WTC11 (cell line): ENCODE measurements around the gene BCLAF1. TPM values are rescaled to one million over a fixed set of nuclear protein-coding genes. Genes with fewer than 3 reads are reported as not detected.

Experiments
- ATAC-seq: fragments of 200-7000 bp; cut with Tn5 transposase; 2 replicates; pipeline ENCODE4 v1.10.0; 2021; ENCODE audit warnings: mild to moderate bottlenecking, moderate library complexity
- CTCF ChIA-PET: fragments of 300-600 bp; sonication (Branson Sonifier 250); formaldehyde crosslinking; loops from one replicate; lab custom pipeline; 2021; ENCODE audit warnings: antibody characterized with exemption; lab: Charles Lee
- POLR2A ChIA-PET: fragments of 350-600 bp; sonication (Branson Sonifier 250); formaldehyde crosslinking; loops from one replicate; lab custom pipeline; 2021; ENCODE audit warnings: antibody characterized with exemption; lab: Charles Lee
- DNase-seq: peaks from one replicate; pipeline ENCODE4 v3.0.0; 2021; ENCODE audit warnings: low spot score
- H3K27ac Mint-ChIP-seq: 2 replicates; pipeline ENCODE4 v1.8.0; 2021; ENCODE audit warnings: mixed read lengths
- H3K27me3 Mint-ChIP-seq: 2 replicates; pipeline ENCODE4 v1.8.0; 2021; ENCODE audit warnings: low read depth, mild to moderate bottlenecking, moderate library complexity, mixed read lengths
- H3K36me3 Mint-ChIP-seq: 2 replicates; pipeline ENCODE4 v1.8.0; 2021; ENCODE audit warnings: mixed read lengths
- H3K4me1 Mint-ChIP-seq: 2 replicates; pipeline ENCODE4 v1.8.0; 2022; ENCODE audit warnings: mixed read lengths
- H3K4me3 Mint-ChIP-seq: 2 replicates; pipeline ENCODE4 v1.8.0; 2021; ENCODE audit warnings: mild to moderate bottlenecking, moderate library complexity, mixed read lengths
- H3K9me3 Mint-ChIP-seq: 2 replicates; pipeline ENCODE4 v1.8.0; 2021; ENCODE audit warnings: mixed read lengths
- AFF4 ChIP-seq: sonication (generic); formaldehyde crosslinking; IDR thresholded peaks from 2 replicates; pipeline ENCODE4 v1.8.1; 2023; ENCODE audit warnings: mild to moderate bottlenecking, missing genetic modification reagents, borderline replicate concordance
- ARID4B ChIP-seq: sonication (generic); formaldehyde crosslinking; IDR thresholded peaks from 2 replicates; pipeline ENCODE4 v1.8.0; 2023; ENCODE audit warnings: missing genetic modification reagents, mild to moderate bottlenecking, borderline replicate concordance
- CBFB ChIP-seq: sonication (generic); formaldehyde crosslinking; IDR thresholded peaks from 2 replicates; pipeline ENCODE4 v1.8.1; 2022; ENCODE audit warnings: mild to moderate bottlenecking, low read depth, missing genetic modification reagents
- E2F4 ChIP-seq: sonication (generic); formaldehyde crosslinking; IDR thresholded peaks from 2 replicates; pipeline ENCODE4 v1.8.1; 2022; ENCODE audit warnings: low read depth, mild to moderate bottlenecking, moderate library complexity, missing genetic modification reagents, borderline replicate concordance
- EMX1 ChIP-seq: fragments of 250-450 bp; sonication (Bioruptor Pico); IDR thresholded peaks from 2 replicates; pipeline ENCODE4 v1.8.0; 2021; ENCODE audit warnings: mild to moderate bottlenecking
- KAT7 ChIP-seq: sonication (generic); formaldehyde crosslinking; IDR thresholded peaks from 2 replicates; pipeline ENCODE4 v1.8.1; 2023; ENCODE audit warnings: missing genetic modification reagents, mild to moderate bottlenecking, borderline replicate concordance
- MXD4 ChIP-seq: fragments of 250-450 bp; sonication (Bioruptor Pico); IDR thresholded peaks from 2 replicates; pipeline ENCODE4 v1.8.0; 2021; ENCODE audit warnings: mild to moderate bottlenecking, moderate library complexity, borderline replicate concordance
- MYBL2 ChIP-seq: sonication (generic); formaldehyde crosslinking; IDR thresholded peaks from 2 replicates; pipeline ENCODE4 v1.8.1; 2023; ENCODE audit warnings: mild to moderate bottlenecking, moderate library complexity, missing genetic modification reagents
- NFYB ChIP-seq: sonication (generic); formaldehyde crosslinking; conservative IDR thresholded peaks from 2 replicates; pipeline ENCODE4 v1.8.0; 2022; ENCODE audit warnings: low read depth, missing genetic modification reagents
- NR2C2 ChIP-seq: sonication (generic); formaldehyde crosslinking; IDR thresholded peaks from 2 replicates; pipeline ENCODE4 v1.8.0; 2022; ENCODE audit warnings: mild to moderate bottlenecking, missing genetic modification reagents
- PRRX2 ChIP-seq: fragments of 250-450 bp; sonication (Bioruptor Pico); IDR thresholded peaks from 2 replicates; pipeline ENCODE4 v1.8.0; 2021; ENCODE audit warnings: mild to moderate bottlenecking
- RELA ChIP-seq: sonication (generic); formaldehyde crosslinking; IDR thresholded peaks from 2 replicates; pipeline ENCODE4 v1.8.1; 2022; ENCODE audit warnings: missing genetic modification reagents, mild to moderate bottlenecking, borderline replicate concordance
- SOX15 ChIP-seq: fragments of 250-450 bp; sonication (Bioruptor Pico); IDR thresholded peaks from 2 replicates; pipeline ENCODE4 v1.9.0; 2021; ENCODE audit warnings: mild to moderate bottlenecking
- STAT6 ChIP-seq: sonication (generic); formaldehyde crosslinking; conservative IDR thresholded peaks from 2 replicates; pipeline ENCODE4 v1.8.1; 2023; ENCODE audit warnings: mild to moderate bottlenecking, low read depth, missing genetic modification reagents, moderate library complexity
- ZBTB43 ChIP-seq: sonication (generic); formaldehyde crosslinking; IDR thresholded peaks from 2 replicates; pipeline ENCODE4 v1.8.1; 2023; ENCODE audit warnings: mild to moderate bottlenecking, missing genetic modification reagents
- ZNF138 ChIP-seq: sonication (generic); formaldehyde crosslinking; conservative IDR thresholded peaks from 2 replicates; pipeline ENCODE4 v1.8.1; 2022; ENCODE audit warnings: mild to moderate bottlenecking, moderate library complexity, missing genetic modification reagents
- ZNF219 ChIP-seq: sonication (generic); formaldehyde crosslinking; IDR thresholded peaks from 2 replicates; pipeline ENCODE4 v1.8.0; 2023; ENCODE audit warnings: missing genetic modification reagents, mild to moderate bottlenecking, borderline replicate concordance
- ZNF317 ChIP-seq: sonication (generic); formaldehyde crosslinking; IDR thresholded peaks from 2 replicates; pipeline ENCODE4 v1.8.1; 2023; ENCODE audit warnings: low read depth, mild to moderate bottlenecking, moderate library complexity, missing genetic modification reagents, borderline replicate concordance
- ZNF416 ChIP-seq: fragments of 250-450 bp; sonication (Bioruptor Pico); IDR thresholded peaks from 2 replicates; pipeline ENCODE4 v1.9.0; 2021; ENCODE audit warnings: mild to moderate bottlenecking, inconsistent platforms
- ZSCAN18 ChIP-seq: fragments of 250-450 bp; sonication (Bioruptor Pico); IDR thresholded peaks from 2 replicates; pipeline ENCODE4 v2.1.2; 2022; ENCODE audit warnings: mild to moderate bottlenecking, moderate library complexity
- total RNA-seq: library from RNA; stranded (reverse); gene quantifications from 3 replicates; pipeline ENCODE4 v1.2.3, GENCODE V29; 2021

Gene BCLAF1
- total RNA-seq, 1 experiment from 2014 or later, result 184 TPM

GRCh38 chr6:136330634-136331033, 41.0 kb upstream of the BCLAF1 start:
- DNase-seq, result no peak
- Mint-ChIP-seq H3K4me1 (peaks cover 11% of the 10 kb centered on the region; the same call in 1 of the 2 replicates), H3K9me3 (no peaks in the 10 kb centered on the region), H3K27ac (no peak overlapping the region), H3K36me3 (no peaks in the 10 kb centered on the region)
- ChIA-PET CTCF (interaction anchor here (0.7 to 1.8 kb wide), 2 partner anchors 14 to 220 kb away, joined by 3 to 9 read pairs; partner anchors contain the start of gene MAP7), POLR2A (no interaction called here)
- TF ChIP-seq ZNF219 (CRISPR knock-in tag) (no peak), AFF4 (CRISPR knock-in tag) (no peak), ZSCAN18 (no peak), ZNF317 (CRISPR knock-in tag) (no peak), STAT6 (CRISPR knock-in tag) (no peak), E2F4 (no peak), CBFB (CRISPR knock-in tag) (no peak), ZNF138 (CRISPR knock-in tag) (no peak), MYBL2 (no peak), ARID4B (no peak), KAT7 (no peak), ZBTB43 (CRISPR knock-in tag) (no peak), MXD4 (CRISPR knock-in tag) (no peak), NFYB (CRISPR knock-in tag) (no peak), NR2C2 (CRISPR knock-in tag) (no peak), ZNF416 (CRISPR knock-in tag) (no peak), PRRX2 (no peak), EMX1 (CRISPR knock-in tag) (no peak), RELA (CRISPR knock-in tag) (no peak), SOX15 (CRISPR knock-in tag) (no peak)
- TF ChIP-seq, all 79 proteins: peak for 0
- Mint-ChIP-seq H3K4me3 (no peak overlapping the region), H3K27me3 (no peaks in the 10 kb centered on the region)
- ATAC-seq, result no peak
